GM23338 (cell line): ENCODE data around the gene SYT11. TPM values are rescaled to one million over a fixed set of nuclear protein-coding genes. Genes with fewer than 3 reads are reported as not detected.

Experiments used
- ATAC-seq: fragments of 200-7000 bp; cut with Tn5 transposase; 3 replicates; pipeline ENCODE4 v1.9.1; 2020
- DNase-seq: peaks from one replicate; pipeline ENCODE4 v3.0.0-alpha.2; 2015; ENCODE audit warnings: low spot score
- H2AFZ ChIP-seq: fragments of 200-600 bp; sonication (generic); 2 replicates; pipeline ENCODE4 v1.8.0; 2016; ENCODE audit warnings: antibody characterized with exemption, mild to moderate bottlenecking, moderate library complexity
- H3F3A ChIP-seq: fragments of 200-600 bp; sonication (generic); replicated peaks from 2 replicates; pipeline ENCODE4 v1.8.0; 2017; ENCODE audit warnings: antibody characterized with exemption, mixed run types, low read depth
- H3K27ac ChIP-seq: fragments of 200-600 bp; sonication (generic); 2 replicates; pipeline ENCODE4 v1.6.1; 2016; ENCODE audit warnings: low read depth
- H3K27me3 ChIP-seq: fragments of 200-600 bp; sonication (generic); 2 replicates; pipeline ENCODE4 v1.8.0; 2016; ENCODE audit warnings: mild to moderate bottlenecking, mixed run types, moderate library complexity; ENCODE audit not compliant: insufficient read depth
- H3K36me3 ChIP-seq: fragments of 200-600 bp; sonication (generic); 2 replicates; pipeline ENCODE4 v1.8.0; 2016; ENCODE audit warnings: mild to moderate bottlenecking; ENCODE audit not compliant: insufficient read depth
- H3K4me1 ChIP-seq: fragments of 200-600 bp; sonication (generic); 2 replicates; pipeline ENCODE4 v1.8.0; 2016; ENCODE audit warnings: mild to moderate bottlenecking, moderate library complexity; ENCODE audit not compliant: insufficient read depth
- H3K4me2 ChIP-seq: fragments of 200-600 bp; sonication (generic); 2 replicates; pipeline ENCODE4 v1.7.1; 2017; ENCODE audit warnings: mixed run types
- H3K4me3 ChIP-seq: fragments of 200-600 bp; sonication (generic); 2 replicates; pipeline ENCODE4 v1.6.1; 2016; ENCODE audit warnings: mixed run types
- H3K79me2 ChIP-seq: fragments of 200-600 bp; sonication (generic); replicated peaks from 2 replicates; pipeline ENCODE4 v1.8.0; 2017; ENCODE audit warnings: mild to moderate bottlenecking; ENCODE audit not compliant: insufficient read depth
- H3K9me2 ChIP-seq: fragments of 200-600 bp; sonication (generic); 2 replicates; pipeline ENCODE4 v1.8.0; 2017; ENCODE audit not compliant: insufficient read depth
- H4K20me1 ChIP-seq: fragments of 200-600 bp; sonication (generic); replicated peaks from 2 replicates; pipeline ENCODE4 v1.8.0; 2017; ENCODE audit warnings: mild to moderate bottlenecking; ENCODE audit not compliant: insufficient read depth
- H3K27ac Mint-ChIP-seq: 2 replicates; pipeline ENCODE4 v1.8.0; 2020; ENCODE audit warnings: inconsistent platforms, mild to moderate bottlenecking, moderate library complexity, mixed read lengths
- H3K27me3 Mint-ChIP-seq: 3 replicates; pipeline ENCODE4 v1.8.0; 2022; ENCODE audit warnings: low read depth, mild to moderate bottlenecking, moderate library complexity, mixed read lengths, inconsistent platforms; ENCODE audit not compliant: insufficient read depth, poor library complexity
- H3K36me3 Mint-ChIP-seq: 3 replicates; pipeline ENCODE4 v1.8.0; 2021; ENCODE audit warnings: low read depth, mild to moderate bottlenecking, inconsistent platforms, moderate library complexity, mixed read lengths
- H3K4me1 Mint-ChIP-seq: 3 replicates; pipeline ENCODE4 v1.8.0; 2020; ENCODE audit warnings: mild to moderate bottlenecking, inconsistent platforms, mixed read lengths
- H3K4me3 Mint-ChIP-seq: 3 replicates; pipeline ENCODE4 v1.8.0; 2021; ENCODE audit warnings: moderate library complexity, mild to moderate bottlenecking, inconsistent platforms, mixed read lengths
- H3K9me3 Mint-ChIP-seq: 3 replicates; pipeline ENCODE4 v1.8.0; 2020; ENCODE audit warnings: moderate library complexity, mild to moderate bottlenecking, inconsistent platforms, mixed read lengths
- CREB1 ChIP-seq: fragments of 250-450 bp; sonication (Bioruptor Pico); IDR thresholded peaks from 2 replicates; pipeline ENCODE4 v1.5.0; 2020; ENCODE audit warnings: low read depth, mild to moderate bottlenecking, moderate library complexity
- EZH2phosphoT487 ChIP-seq: fragments of 200-600 bp; sonication (generic); IDR thresholded peaks from one replicate; pipeline ENCODE4 v1.8.1; 2018; ENCODE audit warnings: antibody characterized with exemption; ENCODE audit not compliant: unreplicated experiment
- JUNB ChIP-seq: IDR thresholded peaks from one replicate; pipeline ENCODE4 v1.6.1; 2016; ENCODE audit warnings: antibody characterized with exemption; ENCODE audit not compliant: unreplicated experiment
- NANOG ChIP-seq: IDR thresholded peaks from 2 replicates; pipeline ENCODE4 v1.6.1; 2016; ENCODE audit warnings: antibody characterized with exemption, borderline replicate concordance
- POLR2AphosphoS5 ChIP-seq: IDR thresholded peaks from 2 replicates; pipeline ENCODE4 v1.6.1; 2016; ENCODE audit warnings: antibody characterized with exemption, low read depth
- STAT1 ChIP-seq: IDR thresholded peaks from one replicate; pipeline ENCODE4 v1.6.1; 2016; ENCODE audit warnings: antibody characterized with exemption; ENCODE audit not compliant: unreplicated experiment
- ZNF114 ChIP-seq: fragments of 250-450 bp; sonication (Bioruptor Pico); IDR thresholded peaks from 2 replicates; pipeline ENCODE4 v1.5.0; 2020; ENCODE audit warnings: mild to moderate bottlenecking, moderate library complexity
- ZNF331 ChIP-seq: fragments of 250-450 bp; sonication (Bioruptor Pico); IDR thresholded peaks from 2 replicates; pipeline ENCODE4 v1.5.0; 2020; ENCODE audit warnings: low read depth, mild to moderate bottlenecking, moderate library complexity
- polyA plus RNA-seq: library from polyadenylated mRNA; unstranded; fragments of >200 nt; fragmentation: Nextera tagmentation; extraction: Ambion mirVana; gene quantifications from 2 replicates; pipeline ENCODE4 v1.2.1, GENCODE V29; 2016
- total RNA-seq: library from RNA; depleted of rRNA; stranded (reverse); fragments of >200 nt; shearing (Covaris generic); gene quantifications from 2 replicates; pipeline ENCODE4 v1.2.3, GENCODE V29; 2014
- TF ChIP-seq, protein P1 (sequence below): IDR thresholded peaks from one replicate; pipeline ENCODE4 v1.6.1; 2018; ENCODE audit warnings: antibody characterized with exemption; ENCODE audit not compliant: unreplicated experiment
- TF ChIP-seq, protein P2 (sequence below): fragments of 250-450 bp; sonication (Bioruptor Pico); IDR thresholded peaks from 2 replicates; pipeline ENCODE4 v1.5.0; 2020; ENCODE audit warnings: mild to moderate bottlenecking, moderate library complexity
- TF ChIP-seq, protein P3 (sequence below), 2 experiments: fragments of 200-600 bp in 1 of 2; sonication (generic) in 1 of 2; conservative IDR thresholded peaks; 2 replicates each; pipeline versions ENCODE4 v1.5.1 to v1.6.1; 2016 to 2017; ENCODE audit warnings: antibody characterized with exemption in 2 of 2, low read depth in 2 of 2, mild to moderate bottlenecking in 2 of 2, moderate library complexity in 1 of 2

The SYT11 gene
- total and polyA plus RNA-seq, 2 experiments from 2014 or later: 3.9 to 15.9 TPM

DNA sequence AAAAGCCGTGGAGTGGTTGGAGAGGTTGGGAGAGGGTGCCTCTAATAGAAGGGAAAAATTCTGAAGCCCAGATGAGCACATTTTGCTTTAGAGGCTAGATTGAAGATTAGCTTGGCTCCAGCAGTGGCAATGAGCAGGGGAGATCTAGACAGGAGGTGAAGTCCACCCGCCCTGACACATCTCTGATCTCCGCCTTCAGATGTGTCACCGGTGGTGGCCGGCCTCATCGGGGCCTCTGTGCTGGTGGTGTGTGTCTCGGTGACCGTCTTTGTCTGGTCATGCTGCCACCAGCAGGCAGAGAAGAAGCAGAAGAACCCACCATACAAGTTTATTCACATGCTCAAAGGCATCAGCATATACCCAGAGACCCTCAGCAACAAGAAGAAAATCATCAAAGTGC, 8.4 kb downstream of the SYT11 start (continued):
- TF ChIP-seq NANOG (no peak), ZNF331 (CRISPR knock-in tag) (no peak), EZH2phosphoT487 (no peak), CREB1 (CRISPR knock-in tag) (no peak), POLR2AphosphoS5 (no peak), ZNF114 (CRISPR knock-in tag) (no peak), JUNB (no peak)
- TF ChIP-seq, protein P1, sequence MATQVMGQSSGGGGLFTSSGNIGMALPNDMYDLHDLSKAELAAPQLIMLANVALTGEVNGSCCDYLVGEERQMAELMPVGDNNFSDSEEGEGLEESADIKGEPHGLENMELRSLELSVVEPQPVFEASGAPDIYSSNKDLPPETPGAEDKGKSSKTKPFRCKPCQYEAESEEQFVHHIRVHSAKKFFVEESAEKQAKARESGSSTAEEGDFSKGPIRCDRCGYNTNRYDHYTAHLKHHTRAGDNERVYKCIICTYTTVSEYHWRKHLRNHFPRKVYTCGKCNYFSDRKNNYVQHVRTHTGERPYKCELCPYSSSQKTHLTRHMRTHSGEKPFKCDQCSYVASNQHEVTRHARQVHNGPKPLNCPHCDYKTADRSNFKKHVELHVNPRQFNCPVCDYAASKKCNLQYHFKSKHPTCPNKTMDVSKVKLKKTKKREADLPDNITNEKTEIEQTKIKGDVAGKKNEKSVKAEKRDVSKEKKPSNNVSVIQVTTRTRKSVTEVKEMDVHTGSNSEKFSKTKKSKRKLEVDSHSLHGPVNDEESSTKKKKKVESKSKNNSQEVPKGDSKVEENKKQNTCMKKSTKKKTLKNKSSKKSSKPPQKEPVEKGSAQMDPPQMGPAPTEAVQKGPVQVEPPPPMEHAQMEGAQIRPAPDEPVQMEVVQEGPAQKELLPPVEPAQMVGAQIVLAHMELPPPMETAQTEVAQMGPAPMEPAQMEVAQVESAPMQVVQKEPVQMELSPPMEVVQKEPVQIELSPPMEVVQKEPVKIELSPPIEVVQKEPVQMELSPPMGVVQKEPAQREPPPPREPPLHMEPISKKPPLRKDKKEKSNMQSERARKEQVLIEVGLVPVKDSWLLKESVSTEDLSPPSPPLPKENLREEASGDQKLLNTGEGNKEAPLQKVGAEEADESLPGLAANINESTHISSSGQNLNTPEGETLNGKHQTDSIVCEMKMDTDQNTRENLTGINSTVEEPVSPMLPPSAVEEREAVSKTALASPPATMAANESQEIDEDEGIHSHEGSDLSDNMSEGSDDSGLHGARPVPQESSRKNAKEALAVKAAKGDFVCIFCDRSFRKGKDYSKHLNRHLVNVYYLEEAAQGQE: no peak

DNA sequence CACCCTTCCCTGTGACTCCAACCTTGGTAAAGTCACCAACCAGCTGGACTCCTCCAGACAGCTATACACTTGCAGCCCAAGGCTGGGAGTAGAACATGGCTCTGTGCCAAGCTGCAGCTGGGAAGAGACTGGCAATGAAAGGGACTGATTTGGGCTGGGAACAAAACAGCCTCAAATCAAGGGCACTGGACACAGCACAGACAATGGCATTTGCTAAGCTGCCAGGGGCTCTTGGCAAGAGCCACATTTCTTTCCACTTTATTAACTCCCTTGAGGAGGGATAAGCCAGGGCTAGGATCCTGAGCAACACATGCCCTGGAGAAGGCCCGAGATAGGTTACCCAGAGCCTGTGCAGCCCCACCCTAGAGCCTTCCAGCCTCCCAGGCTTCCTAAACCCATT, 12.0 kb downstream of the SYT11 start:
- no peaks in the 10 kb centered on the region; the same call in 2 of the 3 replicates for H3K9me3 Mint-ChIP-seq
- no peak overlapping the region for H3K27ac ChIP-seq
- no peaks in the 10 kb centered on the region for H3K4me1 ChIP-seq
- H3F3A ChIP-seq: no peaks in the 10 kb centered on the region
- no peaks in the 10 kb centered on the region; the same call in 2 of the 3 replicates for H3K36me3 Mint-ChIP-seq
- H3K79me2 ChIP-seq: no peaks in the 10 kb centered on the region
- peaks cover 4% of the 10 kb centered on the region for H3K27me3 Mint-ChIP-seq
- H3K4me3 ChIP-seq: no peak overlapping the region
- H3K4me1 Mint-ChIP-seq: no peaks in the 10 kb centered on the region
- H3K4me2 ChIP-seq: no peak overlapping the region
- no peaks in the 10 kb centered on the region for H3K27me3 ChIP-seq
- 0 out of 2 replicates have a peak, but pooled peaks cover 4% of the 10 kb centered on the region for H3K9me2 ChIP-seq
- H3K36me3 ChIP-seq: no peaks in the 10 kb centered on the region
- H3K4me3 Mint-ChIP-seq: no peak overlapping the region
- H3K27ac Mint-ChIP-seq: no peak overlapping the region
- H2AFZ ChIP-seq: no peak overlapping the region
- no peak for ATAC-seq
- no peak for DNase-seq
- no peaks in the 10 kb centered on the region; the same call in 1 of the 2 replicates for H4K20me1 ChIP-seq
- TF ChIP-seq CREB1 (CRISPR knock-in tag) (no peak), POLR2AphosphoS5 (no peak), JUNB (no peak), NANOG (no peak), EZH2phosphoT487 (no peak), STAT1 (no peak)
- TF ChIP-seq, protein P2, sequence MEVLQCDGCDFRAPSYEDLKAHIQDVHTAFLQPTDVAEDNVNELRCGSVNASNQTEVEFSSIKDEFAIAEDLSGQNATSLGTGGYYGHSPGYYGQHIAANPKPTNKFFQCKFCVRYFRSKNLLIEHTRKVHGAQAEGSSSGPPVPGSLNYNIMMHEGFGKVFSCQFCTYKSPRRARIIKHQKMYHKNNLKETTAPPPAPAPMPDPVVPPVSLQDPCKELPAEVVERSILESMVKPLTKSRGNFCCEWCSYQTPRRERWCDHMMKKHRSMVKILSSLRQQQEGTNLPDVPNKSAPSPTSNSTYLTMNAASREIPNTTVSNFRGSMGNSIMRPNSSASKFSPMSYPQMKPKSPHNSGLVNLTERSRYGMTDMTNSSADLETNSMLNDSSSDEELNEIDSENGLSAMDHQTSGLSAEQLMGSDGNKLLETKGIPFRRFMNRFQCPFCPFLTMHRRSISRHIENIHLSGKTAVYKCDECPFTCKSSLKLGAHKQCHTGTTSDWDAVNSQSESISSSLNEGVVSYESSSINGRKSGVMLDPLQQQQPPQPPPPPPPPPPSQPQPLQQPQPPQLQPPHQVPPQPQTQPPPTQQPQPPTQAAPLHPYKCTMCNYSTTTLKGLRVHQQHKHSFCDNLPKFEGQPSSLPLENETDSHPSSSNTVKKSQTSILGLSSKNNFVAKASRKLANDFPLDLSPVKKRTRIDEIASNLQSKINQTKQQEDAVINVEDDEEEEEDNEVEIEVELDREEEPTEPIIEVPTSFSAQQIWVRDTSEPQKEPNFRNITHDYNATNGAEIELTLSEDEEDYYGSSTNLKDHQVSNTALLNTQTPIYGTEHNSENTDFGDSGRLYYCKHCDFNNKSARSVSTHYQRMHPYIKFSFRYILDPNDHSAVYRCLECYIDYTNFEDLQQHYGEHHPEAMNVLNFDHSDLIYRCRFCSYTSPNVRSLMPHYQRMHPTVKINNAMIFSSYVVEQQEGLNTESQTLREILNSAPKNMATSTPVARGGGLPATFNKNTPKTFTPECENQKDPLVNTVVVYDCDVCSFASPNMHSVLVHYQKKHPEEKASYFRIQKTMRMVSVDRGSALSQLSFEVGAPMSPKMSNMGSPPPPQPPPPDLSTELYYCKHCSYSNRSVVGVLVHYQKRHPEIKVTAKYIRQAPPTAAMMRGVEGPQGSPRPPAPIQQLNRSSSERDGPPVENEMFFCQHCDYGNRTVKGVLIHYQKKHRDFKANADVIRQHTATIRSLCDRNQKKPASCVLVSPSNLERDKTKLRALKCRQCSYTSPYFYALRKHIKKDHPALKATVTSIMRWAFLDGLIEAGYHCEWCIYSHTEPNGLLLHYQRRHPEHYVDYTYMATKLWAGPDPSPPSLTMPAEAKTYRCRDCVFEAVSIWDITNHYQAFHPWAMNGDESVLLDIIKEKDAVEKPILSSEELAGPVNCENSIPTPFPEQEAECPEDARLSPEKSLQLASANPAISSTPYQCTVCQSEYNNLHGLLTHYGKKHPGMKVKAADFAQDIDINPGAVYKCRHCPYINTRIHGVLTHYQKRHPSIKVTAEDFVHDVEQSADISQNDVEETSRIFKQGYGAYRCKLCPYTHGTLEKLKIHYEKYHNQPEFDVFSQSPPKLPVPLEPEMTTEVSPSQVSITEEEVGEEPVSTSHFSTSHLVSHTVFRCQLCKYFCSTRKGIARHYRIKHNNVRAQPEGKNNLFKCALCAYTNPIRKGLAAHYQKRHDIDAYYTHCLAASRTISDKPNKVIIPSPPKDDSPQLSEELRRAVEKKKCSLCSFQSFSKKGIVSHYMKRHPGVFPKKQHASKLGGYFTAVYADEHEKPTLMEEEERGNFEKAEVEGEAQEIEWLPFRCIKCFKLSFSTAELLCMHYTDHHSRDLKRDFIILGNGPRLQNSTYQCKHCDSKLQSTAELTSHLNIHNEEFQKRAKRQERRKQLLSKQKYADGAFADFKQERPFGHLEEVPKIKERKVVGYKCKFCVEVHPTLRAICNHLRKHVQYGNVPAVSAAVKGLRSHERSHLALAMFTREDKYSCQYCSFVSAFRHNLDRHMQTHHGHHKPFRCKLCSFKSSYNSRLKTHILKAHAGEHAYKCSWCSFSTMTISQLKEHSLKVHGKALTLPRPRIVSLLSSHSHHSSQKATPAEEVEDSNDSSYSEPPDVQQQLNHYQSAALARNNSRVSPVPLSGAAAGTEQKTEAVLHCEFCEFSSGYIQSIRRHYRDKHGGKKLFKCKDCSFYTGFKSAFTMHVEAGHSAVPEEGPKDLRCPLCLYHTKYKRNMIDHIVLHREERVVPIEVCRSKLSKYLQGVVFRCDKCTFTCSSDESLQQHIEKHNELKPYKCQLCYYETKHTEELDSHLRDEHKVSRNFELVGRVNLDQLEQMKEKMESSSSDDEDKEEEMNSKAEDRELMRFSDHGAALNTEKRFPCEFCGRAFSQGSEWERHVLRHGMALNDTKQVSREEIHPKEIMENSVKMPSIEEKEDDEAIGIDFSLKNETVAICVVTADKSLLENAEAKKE (CRISPR knock-in tag): no peak
- TF ChIP-seq, protein P3, sequence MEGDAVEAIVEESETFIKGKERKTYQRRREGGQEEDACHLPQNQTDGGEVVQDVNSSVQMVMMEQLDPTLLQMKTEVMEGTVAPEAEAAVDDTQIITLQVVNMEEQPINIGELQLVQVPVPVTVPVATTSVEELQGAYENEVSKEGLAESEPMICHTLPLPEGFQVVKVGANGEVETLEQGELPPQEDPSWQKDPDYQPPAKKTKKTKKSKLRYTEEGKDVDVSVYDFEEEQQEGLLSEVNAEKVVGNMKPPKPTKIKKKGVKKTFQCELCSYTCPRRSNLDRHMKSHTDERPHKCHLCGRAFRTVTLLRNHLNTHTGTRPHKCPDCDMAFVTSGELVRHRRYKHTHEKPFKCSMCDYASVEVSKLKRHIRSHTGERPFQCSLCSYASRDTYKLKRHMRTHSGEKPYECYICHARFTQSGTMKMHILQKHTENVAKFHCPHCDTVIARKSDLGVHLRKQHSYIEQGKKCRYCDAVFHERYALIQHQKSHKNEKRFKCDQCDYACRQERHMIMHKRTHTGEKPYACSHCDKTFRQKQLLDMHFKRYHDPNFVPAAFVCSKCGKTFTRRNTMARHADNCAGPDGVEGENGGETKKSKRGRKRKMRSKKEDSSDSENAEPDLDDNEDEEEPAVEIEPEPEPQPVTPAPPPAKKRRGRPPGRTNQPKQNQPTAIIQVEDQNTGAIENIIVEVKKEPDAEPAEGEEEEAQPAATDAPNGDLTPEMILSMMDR (conservative IDR thresholded peaks at IDR 0.05; ENCODE audit: low read depth in 2 of 2): no peak
